Measurements from ENCODE around the gene PPP1R17.

PPP1R17 gene

GRCh38 chr7:31692451-31692850, 5.4 kb downstream of the PPP1R17 start:
- no peak for DNase-seq (ENCODE audit: low spot score)
- in situ Hi-C loops (cut with MboI; ENCODE audit: low sequenced_read_pairs, unreplicated experiment): no loop called here
- no peak for TF ChIP-seq CTCF (IDR thresholded peaks at IDR 0.05; ENCODE audit: borderline replicate concordance, control extremely low read depth, extremely low read depth, insufficient read depth, missing control alignments)

DNA sequence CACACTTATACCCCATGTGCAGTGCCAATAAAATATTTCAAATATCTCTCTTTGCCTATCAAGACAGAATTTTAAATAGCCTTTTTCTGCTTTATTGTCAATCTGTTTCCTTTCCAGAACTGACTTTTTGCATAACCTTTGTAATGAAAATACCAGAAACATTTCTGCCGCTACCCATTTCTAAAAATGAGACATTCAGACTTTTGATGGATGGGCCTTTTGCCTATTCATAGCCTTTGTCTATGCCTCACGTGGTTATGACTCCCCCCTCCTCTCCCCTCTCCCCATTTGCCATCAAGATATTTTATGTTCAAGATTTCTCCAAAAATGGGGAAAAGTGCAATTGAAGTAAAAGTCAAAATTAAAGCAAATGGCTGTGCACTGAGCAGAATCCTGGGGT, 5.9 kb downstream of the PPP1R17 start:
- DNase-seq (ENCODE audit: low spot score): no peak
- in situ Hi-C loops (cut with MboI; ENCODE audit: low sequenced_read_pairs, unreplicated experiment): no loop called here
- no peak for TF ChIP-seq CTCF (IDR thresholded peaks at IDR 0.05; ENCODE audit: borderline replicate concordance, control extremely low read depth, extremely low read depth, insufficient read depth, missing control alignments)

DNA sequence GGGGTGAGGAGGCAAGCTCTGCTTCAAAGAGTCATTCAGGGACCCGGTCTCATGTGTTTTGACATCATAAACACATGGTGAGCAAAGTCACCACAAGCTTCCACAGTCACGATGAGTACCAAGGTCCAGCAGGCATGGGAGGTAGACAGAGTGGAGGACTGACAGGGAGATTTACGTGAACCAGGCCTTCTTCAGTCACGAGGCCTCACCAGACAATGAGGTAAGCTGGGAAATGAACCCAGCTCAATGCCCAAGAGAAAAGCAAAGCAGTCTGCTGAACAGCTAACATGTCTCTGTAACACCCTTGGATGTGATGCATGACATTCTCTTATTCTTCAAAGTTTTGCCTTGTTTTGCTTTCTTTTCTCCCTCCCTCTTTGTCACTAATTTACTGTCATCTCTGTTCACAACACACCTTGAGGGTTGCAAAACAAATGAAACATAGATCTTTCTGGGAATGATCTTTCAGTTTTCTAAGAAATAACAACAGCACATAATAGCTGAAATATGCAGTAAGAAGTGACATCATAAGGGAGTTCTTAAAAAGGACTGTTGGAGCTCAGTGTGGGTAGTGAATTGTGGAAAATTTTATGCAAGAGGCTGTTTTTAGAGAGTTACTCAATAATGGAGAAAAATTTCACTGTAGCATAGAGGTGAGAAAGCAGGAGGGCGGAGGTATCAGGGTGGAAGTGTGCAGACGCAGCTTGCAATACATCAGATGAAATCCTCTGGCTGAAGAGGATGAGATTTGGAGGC, 9.0 kb downstream of the PPP1R17 start:
- no peak for TF ChIP-seq CTCF (IDR thresholded peaks at IDR 0.05; ENCODE audit: borderline replicate concordance, control extremely low read depth, extremely low read depth, insufficient read depth, missing control alignments)
- in situ Hi-C loops (cut with MboI; ENCODE audit: low sequenced_read_pairs, unreplicated experiment): no loop called here
- no peak for DNase-seq (ENCODE audit: low spot score)

DNA sequence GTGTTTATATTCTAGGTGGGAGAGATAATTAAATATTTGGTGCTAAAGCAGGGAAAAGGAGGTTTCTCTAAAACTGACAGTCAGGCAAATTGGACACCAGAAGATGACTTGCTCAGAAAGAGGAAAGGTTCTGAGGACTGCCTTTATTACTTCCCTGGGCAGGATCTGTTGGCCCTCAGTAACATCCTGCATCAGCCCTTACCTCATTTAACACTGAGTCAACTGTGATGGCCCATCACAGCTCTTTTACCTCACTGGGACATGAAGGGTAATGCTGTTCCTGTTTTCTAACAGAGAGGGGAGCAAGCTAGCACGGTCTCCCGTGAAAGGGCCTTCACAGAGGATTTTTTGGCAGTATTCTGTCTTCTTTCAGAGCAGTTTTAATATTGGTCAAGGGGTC, 12.0 kb downstream of the PPP1R17 start:
- in situ Hi-C loops (cut with MboI; ENCODE audit: low sequenced_read_pairs, unreplicated experiment): no loop called here
- no peak for TF ChIP-seq CTCF (IDR thresholded peaks at IDR 0.05; ENCODE audit: borderline replicate concordance, control extremely low read depth, extremely low read depth, insufficient read depth, missing control alignments)
- DNase-seq (ENCODE audit: low spot score): no peak

GRCh38 chr7:31702354-31702753, 15.3 kb downstream of the PPP1R17 start:
- DNase-seq (ENCODE audit: low spot score): no peak
- in situ Hi-C loops (cut with MboI; ENCODE audit: low sequenced_read_pairs, unreplicated experiment): no loop called here
- TF ChIP-seq CTCF (IDR thresholded peaks at IDR 0.05; ENCODE audit: borderline replicate concordance, control extremely low read depth, extremely low read depth, insufficient read depth, missing control alignments): no peak

GRCh38 chr7:31705377-31705776, 18.4 kb downstream of the PPP1R17 start:
- DNase-seq (ENCODE audit: low spot score): no peak
- TF ChIP-seq CTCF (IDR thresholded peaks at IDR 0.05; ENCODE audit: borderline replicate concordance, control extremely low read depth, extremely low read depth, insufficient read depth, missing control alignments): no peak
- in situ Hi-C loops (cut with MboI; ENCODE audit: low sequenced_read_pairs, unreplicated experiment): no loop called here

Measured in GM13976 (cell line).